ENCODE measurements around the gene STAB1. TPM values are rescaled to one million over a fixed set of nuclear protein-coding genes. Genes with fewer than 3 reads are reported as not detected.
A peak's percentile ranks its signal among the peaks of the same experiment; 100 is the strongest.

STAB1 gene
- total RNA-seq, 1 experiment from 2014 or later: 0.33 TPM

- no peak overlapping the region for H3K4me2 ChIP-seq (ENCODE audit: low read length)
- H3K27ac ChIP-seq (ENCODE audit: low read length): no peak overlapping the region
- H3K9me3 ChIP-seq (ENCODE audit: low read length): no peaks in the 10 kb centered on the region
- ChIA-PET POLR2A (ENCODE audit: unreplicated experiment) (no interaction called here), CTCF (no interaction called here)
- H3K27me3 ChIP-seq (ENCODE audit: low read length): no peaks in the 10 kb centered on the region
- no peaks in the 10 kb centered on the region for H3K36me3 ChIP-seq (ENCODE audit: low read depth, low read length)
- H3F3A ChIP-seq (ENCODE audit: low read length, unreplicated experiment): no peaks in the 10 kb centered on the region
- intact Hi-C loops (cut with micrococcal nuclease): no loop called here
- no peak overlapping the region for H3K4me3 ChIP-seq (ENCODE audit: low read length)
- DNase-seq: no peak
- no peak overlapping the region for H2AFZ ChIP-seq (ENCODE audit: low read length)
- no peak overlapping the region for H3K9ac ChIP-seq (ENCODE audit: low read length)
- no peak for ATAC-seq
- H3K4me1 ChIP-seq (ENCODE audit: insufficient read depth, low read length): no peaks in the 10 kb centered on the region
- H4K20me1 ChIP-seq (ENCODE audit: low read length): no peaks in the 10 kb centered on the region
- TF ChIP-seq EZH2phosphoT487 (IDR thresholded peaks at IDR 0.05; ENCODE audit: borderline replicate concordance, low read length) (no peak), CTCF (conservative IDR thresholded peaks at IDR 0.05; ENCODE audit: low read depth, low read length) (no peak), EZH2 (IDR thresholded peaks at IDR 0.05; ENCODE audit: low read length, unreplicated experiment) (no peak)
- no peaks in the 10 kb centered on the region for H3K9me2 ChIP-seq (replicated peaks; ENCODE audit: low read length)
- no peaks in the 10 kb centered on the region for H3K79me2 ChIP-seq (ENCODE audit: low read length)
- no TSS peak for BruUV-seq (replicated peaks)
These were observed 18.1 kb downstream of the STAB1 start for GRCh38 chr3:52513281-52513680.

GRCh38 chr3:52514576-52514975, 19.4 kb downstream of the STAB1 start:
- intact Hi-C loops (cut with micrococcal nuclease): no loop called here
- H4K20me1 ChIP-seq (ENCODE audit: low read length): no peaks in the 10 kb centered on the region
- DNase-seq (no peak), ATAC-seq (no peak)
- H3F3A ChIP-seq (ENCODE audit: low read length, unreplicated experiment): no peaks in the 10 kb centered on the region
- no peak overlapping the region for H3K4me3 ChIP-seq (ENCODE audit: low read length)
- no peaks in the 10 kb centered on the region for H3K9me2 ChIP-seq (replicated peaks; ENCODE audit: low read length)
- TF ChIP-seq EZH2phosphoT487 (IDR thresholded peaks at IDR 0.05; ENCODE audit: borderline replicate concordance, low read length) (no peak), CTCF (conservative IDR thresholded peaks at IDR 0.05; ENCODE audit: low read depth, low read length) (no peak), EZH2 (IDR thresholded peaks at IDR 0.05; ENCODE audit: low read length, unreplicated experiment) (no peak)
- no peaks in the 10 kb centered on the region for H3K27me3 ChIP-seq (ENCODE audit: low read length)
- H3K9me3 ChIP-seq (ENCODE audit: low read length): no peaks in the 10 kb centered on the region
- H3K9ac ChIP-seq (ENCODE audit: low read length): no peak overlapping the region
- ChIA-PET POLR2A (ENCODE audit: unreplicated experiment) (no interaction called here), CTCF (no interaction called here)
- no peak overlapping the region for H3K4me2 ChIP-seq (ENCODE audit: low read length)
- H2AFZ ChIP-seq (ENCODE audit: low read length): no peak overlapping the region
- no peak overlapping the region for H3K27ac ChIP-seq (ENCODE audit: low read length)
- BruUV-seq (replicated peaks): no TSS peak
- H3K79me2 ChIP-seq (ENCODE audit: low read length): no peaks in the 10 kb centered on the region
- H3K4me1 ChIP-seq (ENCODE audit: insufficient read depth, low read length): no peaks in the 10 kb centered on the region
- no peaks in the 10 kb centered on the region for H3K36me3 ChIP-seq (ENCODE audit: low read depth, low read length)

- no peaks in the 10 kb centered on the region for H4K20me1 ChIP-seq (ENCODE audit: low read length)
- no peaks in the 10 kb centered on the region for H3K4me1 ChIP-seq (ENCODE audit: insufficient read depth, low read length)
- no peaks in the 10 kb centered on the region for H3K9me3 ChIP-seq (ENCODE audit: low read length)
- H3K9ac ChIP-seq (ENCODE audit: low read length): no peak overlapping the region
- no peaks in the 10 kb centered on the region for H3K36me3 ChIP-seq (ENCODE audit: low read depth, low read length)
- DNase-seq: no peak
- no peaks in the 10 kb centered on the region for H3F3A ChIP-seq (ENCODE audit: low read length, unreplicated experiment)
- no peaks in the 10 kb centered on the region for H3K27me3 ChIP-seq (ENCODE audit: low read length)
- BruUV-seq (replicated peaks): no TSS peak
- ChIA-PET POLR2A (ENCODE audit: unreplicated experiment) (no interaction called here), CTCF (no interaction called here)
- TF ChIP-seq CTCF (conservative IDR thresholded peaks at IDR 0.05; ENCODE audit: low read depth, low read length) (no peak), EZH2 (IDR thresholded peaks at IDR 0.05; ENCODE audit: low read length, unreplicated experiment) (no peak), EZH2phosphoT487 (IDR thresholded peaks at IDR 0.05; ENCODE audit: borderline replicate concordance, low read length) (no peak)
- no peak overlapping the region for H3K4me3 ChIP-seq (ENCODE audit: low read length)
- peak; percentile 15 for ATAC-seq
- no peak overlapping the region for H3K27ac ChIP-seq (ENCODE audit: low read length)
- no peaks in the 10 kb centered on the region for H3K79me2 ChIP-seq (ENCODE audit: low read length)
- H2AFZ ChIP-seq (ENCODE audit: low read length): no peak overlapping the region
- no peaks in the 10 kb centered on the region for H3K9me2 ChIP-seq (replicated peaks; ENCODE audit: low read length)
- intact Hi-C loops (cut with micrococcal nuclease): no loop called here
- H3K4me2 ChIP-seq (ENCODE audit: low read length): no peak overlapping the region
These were observed 20.1 kb downstream of the STAB1 start for GRCh38 chr3:52515192-52515591.

All from PC-3 (cell line).